Measurements from ENCODE around the gene SPON1.
"Not testable (repeated sequence)": the region's sequence is repeated elsewhere in the genome, so short reads cannot be mapped to it uniquely, and the experiment has no call there.

SPON1 gene

GRCh38 chr11:14144934-14145333 lies 182.4 kb downstream of the SPON1 start:
- Histone ChIP-seq H3K27me3 (ENCODE audit: control insufficient read depth, insufficient read depth, low read length) (no peaks in the 10 kb centered on the region), H3K36me3 (ENCODE audit: control insufficient read depth, insufficient read depth, low read length) (no peaks in the 10 kb centered on the region), H3K9me3 (ENCODE audit: control insufficient read depth, insufficient read depth, low read length) (no peaks in the 10 kb centered on the region), H3K4me1 (ENCODE audit: control insufficient read depth, insufficient read depth, low read length) (no peaks in the 10 kb centered on the region), H3K9ac (ENCODE audit: low read depth, low read length) (no peak overlapping the region), H3K4me3 (ENCODE audit: low read depth, low read length) (no peak overlapping the region)

DNA sequence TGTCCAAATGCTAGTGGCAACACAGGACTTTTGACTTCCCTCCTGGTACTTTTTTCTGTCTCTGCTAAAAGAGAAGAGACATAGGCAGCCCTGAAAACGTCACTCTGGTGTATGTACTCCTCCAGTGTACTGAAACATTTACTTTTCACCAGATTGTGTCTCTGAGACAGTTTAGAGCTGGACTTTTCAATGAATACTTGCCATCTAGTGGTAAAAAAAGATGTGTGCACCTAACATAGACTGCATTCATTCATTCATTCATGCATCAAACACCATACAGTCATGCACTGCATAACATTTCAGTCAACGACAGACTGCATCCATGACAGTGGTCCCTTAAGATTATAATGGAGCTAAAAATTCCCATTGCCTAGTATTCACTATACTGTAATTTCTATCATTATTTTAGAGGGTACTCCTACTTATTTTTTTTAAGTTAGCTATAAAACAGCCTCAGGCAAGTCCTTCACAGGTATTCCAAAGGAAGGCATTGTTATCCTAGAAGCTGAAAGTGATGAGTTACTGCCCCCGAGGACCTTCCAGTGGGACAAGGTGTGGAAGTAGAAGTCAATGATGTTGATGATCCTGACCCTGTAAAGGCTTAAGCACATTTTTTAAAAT lies 186.2 kb downstream of the SPON1 start:
- no peaks in the 10 kb centered on the region for H3K27me3 ChIP-seq (ENCODE audit: control insufficient read depth, insufficient read depth, low read length)
- no peak overlapping the region for H3K4me3 ChIP-seq (ENCODE audit: low read depth, low read length)
- peaks cover 1% of the 10 kb centered on the region for H3K9me3 ChIP-seq (ENCODE audit: control insufficient read depth, insufficient read depth, low read length)
- no peak overlapping the region for H3K9ac ChIP-seq (ENCODE audit: low read depth, low read length)
- no peaks in the 10 kb centered on the region for H3K36me3 ChIP-seq (ENCODE audit: control insufficient read depth, insufficient read depth, low read length)
- H3K4me1 ChIP-seq (ENCODE audit: control insufficient read depth, insufficient read depth, low read length): no peaks in the 10 kb centered on the region

DNA sequence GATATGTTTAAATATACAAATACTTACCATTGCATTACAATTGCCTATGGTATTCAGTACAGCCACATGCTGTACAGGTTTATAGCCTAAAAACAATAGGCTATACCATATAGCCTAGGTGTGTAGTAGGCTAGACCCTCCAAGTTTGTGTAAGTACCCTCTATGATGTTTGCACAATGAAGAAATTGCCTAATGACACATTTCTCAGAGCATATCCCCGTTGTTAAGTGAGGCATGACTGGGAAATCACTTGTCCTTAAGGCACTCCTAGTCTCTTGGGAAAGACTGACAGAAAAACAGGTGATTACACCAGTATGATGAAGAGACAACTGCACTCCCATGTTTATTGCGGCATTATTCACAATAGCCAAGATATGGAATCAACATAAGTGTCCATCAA lies 187.2 kb downstream of the SPON1 start:
- H3K4me3 ChIP-seq (ENCODE audit: low read depth, low read length): no peak overlapping the region
- H3K9ac ChIP-seq (ENCODE audit: low read depth, low read length): no peak overlapping the region
- H3K27me3 ChIP-seq (ENCODE audit: control insufficient read depth, insufficient read depth, low read length): no peaks in the 10 kb centered on the region
- H3K36me3 ChIP-seq (ENCODE audit: control insufficient read depth, insufficient read depth, low read length): peaks cover 2% of the 10 kb centered on the region
- H3K9me3 ChIP-seq (ENCODE audit: control insufficient read depth, insufficient read depth, low read length): peaks cover 3% of the 10 kb centered on the region
- no peaks in the 10 kb centered on the region for H3K4me1 ChIP-seq (ENCODE audit: control insufficient read depth, insufficient read depth, low read length)

DNA sequence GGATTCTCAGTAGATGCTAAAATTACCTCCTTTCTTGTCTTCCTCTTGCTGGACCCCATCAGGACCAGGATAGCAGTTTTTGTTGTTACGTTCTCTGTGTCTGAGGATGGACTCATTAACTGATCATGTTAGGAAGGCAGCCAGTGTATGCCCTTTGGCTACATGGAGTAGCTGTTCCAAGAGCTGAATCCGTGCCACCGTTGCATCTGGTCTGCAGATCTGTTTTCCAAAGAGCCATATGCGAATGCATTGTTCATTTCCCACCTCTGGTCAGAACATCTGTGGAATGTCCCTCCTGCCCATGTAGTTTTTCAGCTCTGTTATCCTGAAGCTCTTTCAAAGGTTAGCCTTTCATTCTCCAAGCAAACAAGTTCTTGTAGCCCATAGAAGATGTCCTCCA lies 188.4 kb downstream of the SPON1 start:
- H3K4me3 ChIP-seq (ENCODE audit: low read depth, low read length): no peak overlapping the region
- no peak overlapping the region for H3K9ac ChIP-seq (ENCODE audit: low read depth, low read length)
- H3K27me3 ChIP-seq (ENCODE audit: control insufficient read depth, insufficient read depth, low read length): no peaks in the 10 kb centered on the region
- peaks cover 2% of the 10 kb centered on the region for H3K36me3 ChIP-seq (ENCODE audit: control insufficient read depth, insufficient read depth, low read length)
- no peaks in the 10 kb centered on the region for H3K4me1 ChIP-seq (ENCODE audit: control insufficient read depth, insufficient read depth, low read length)
- peaks cover 3% of the 10 kb centered on the region for H3K9me3 ChIP-seq (ENCODE audit: control insufficient read depth, insufficient read depth, low read length)

DNA sequence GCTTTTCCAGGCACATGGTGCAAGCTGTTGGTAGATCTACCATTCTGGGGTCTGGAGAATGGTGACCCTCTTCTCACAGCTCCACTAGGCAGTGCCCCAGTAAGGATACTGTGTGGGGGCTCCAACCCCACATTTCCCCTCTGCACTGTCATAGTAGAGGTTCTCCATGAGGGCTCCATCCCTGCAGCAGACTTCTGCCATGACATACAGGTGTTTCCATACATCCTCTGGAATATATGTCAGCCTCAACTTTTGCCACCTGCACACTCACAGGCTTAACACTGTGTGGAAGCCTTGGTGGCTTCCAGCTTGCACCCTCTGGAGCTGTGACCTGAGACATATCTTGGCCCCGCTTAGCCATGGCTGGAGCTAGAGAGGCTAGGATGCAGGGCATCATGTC lies 191.6 kb downstream of the SPON1 start:
- H3K27me3 ChIP-seq (ENCODE audit: control insufficient read depth, insufficient read depth, low read length); H3K4me1 ChIP-seq (ENCODE audit: control insufficient read depth, insufficient read depth, low read length); H3K4me3 ChIP-seq (ENCODE audit: low read depth, low read length); H3K9me3 ChIP-seq (ENCODE audit: control insufficient read depth, insufficient read depth, low read length); H3K9ac ChIP-seq (ENCODE audit: low read depth, low read length); H3K36me3 ChIP-seq (ENCODE audit: control insufficient read depth, insufficient read depth, low read length): not testable (repeated sequence)

GRCh38 chr11:14158393-14158792 lies 195.9 kb downstream of the SPON1 start:
- H3K9me3 ChIP-seq (ENCODE audit: control insufficient read depth, insufficient read depth, low read length): peaks cover 3% of the 10 kb centered on the region
- no peak overlapping the region for H3K9ac ChIP-seq (ENCODE audit: low read depth, low read length)
- no peaks in the 10 kb centered on the region for H3K27me3 ChIP-seq (ENCODE audit: control insufficient read depth, insufficient read depth, low read length)
- no peaks in the 10 kb centered on the region for H3K4me1 ChIP-seq (ENCODE audit: control insufficient read depth, insufficient read depth, low read length)
- peaks cover 2% of the 10 kb centered on the region for H3K36me3 ChIP-seq (ENCODE audit: control insufficient read depth, insufficient read depth, low read length)
- H3K4me3 ChIP-seq (ENCODE audit: low read depth, low read length): no peak overlapping the region

GRCh38 chr11:14163576-14163975 lies 201.1 kb downstream of the SPON1 start:
- no peaks in the 10 kb centered on the region for H3K9me3 ChIP-seq (ENCODE audit: control insufficient read depth, insufficient read depth, low read length)
- H3K9ac ChIP-seq (ENCODE audit: low read depth, low read length): no peak overlapping the region
- H3K4me1 ChIP-seq (ENCODE audit: control insufficient read depth, insufficient read depth, low read length): no peaks in the 10 kb centered on the region
- H3K27me3 ChIP-seq (ENCODE audit: control insufficient read depth, insufficient read depth, low read length): no peaks in the 10 kb centered on the region
- no peaks in the 10 kb centered on the region for H3K36me3 ChIP-seq (ENCODE audit: control insufficient read depth, insufficient read depth, low read length)
- no peak overlapping the region for H3K4me3 ChIP-seq (ENCODE audit: low read depth, low read length)

DNA sequence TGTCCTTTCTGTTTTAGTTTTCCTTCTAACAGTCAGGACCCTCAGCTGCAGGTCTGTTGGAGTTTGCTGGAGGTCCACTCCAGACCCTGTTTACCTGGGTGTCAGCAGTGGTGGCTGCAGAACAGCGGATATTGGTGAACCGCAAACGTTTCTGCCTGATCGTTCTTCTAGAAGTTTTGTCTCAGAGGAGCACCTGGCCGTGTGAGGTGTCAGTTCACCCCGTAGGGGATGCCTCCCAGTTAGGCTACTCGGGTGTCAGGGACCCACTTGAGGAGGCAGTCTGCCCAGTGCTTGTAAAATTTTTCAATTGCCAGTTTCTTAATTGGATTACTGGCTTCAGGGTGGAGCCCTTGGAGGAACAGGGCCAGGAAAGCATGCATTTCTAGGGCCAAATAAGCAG lies 211.2 kb downstream of the SPON1 start:
- H3K4me1 ChIP-seq (ENCODE audit: control insufficient read depth, insufficient read depth, low read length); H3K36me3 ChIP-seq (ENCODE audit: control insufficient read depth, insufficient read depth, low read length); H3K4me3 ChIP-seq (ENCODE audit: low read depth, low read length); H3K9ac ChIP-seq (ENCODE audit: low read depth, low read length); H3K9me3 ChIP-seq (ENCODE audit: control insufficient read depth, insufficient read depth, low read length); H3K27me3 ChIP-seq (ENCODE audit: control insufficient read depth, insufficient read depth, low read length): not testable (repeated sequence)

- H3K9me3 ChIP-seq (ENCODE audit: control insufficient read depth, insufficient read depth, low read length): no peaks in the 10 kb centered on the region
- H3K27me3 ChIP-seq (ENCODE audit: control insufficient read depth, insufficient read depth, low read length): no peaks in the 10 kb centered on the region
- no peaks in the 10 kb centered on the region for H3K36me3 ChIP-seq (ENCODE audit: control insufficient read depth, insufficient read depth, low read length)
- no peak overlapping the region for H3K4me3 ChIP-seq (ENCODE audit: low read depth, low read length)
- H3K9ac ChIP-seq (ENCODE audit: low read depth, low read length): no peak overlapping the region
- peaks cover 16% of the 10 kb centered on the region for H3K4me1 ChIP-seq (ENCODE audit: control insufficient read depth, insufficient read depth, low read length)
These were observed 216.7 kb downstream of the SPON1 start for GRCh38 chr11:14179116-14179820.

DNA sequence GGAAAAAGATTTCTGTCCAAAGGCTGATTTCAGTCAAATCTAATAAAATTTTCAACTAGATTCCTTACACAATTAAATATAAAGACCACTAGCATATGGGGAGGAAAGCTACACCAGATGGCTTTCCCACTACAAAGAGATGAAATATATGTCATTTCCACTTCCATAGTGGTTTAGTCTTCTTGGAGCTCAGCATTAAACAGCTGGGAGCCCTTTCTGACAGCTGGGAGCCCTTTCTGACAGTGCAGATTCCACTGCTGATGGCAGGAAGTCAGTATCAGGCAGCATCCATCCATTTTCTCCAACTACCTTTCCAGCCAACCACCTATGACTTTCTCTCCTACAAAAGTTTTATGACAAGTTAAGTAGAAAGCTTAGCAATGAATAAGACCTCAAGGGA lies 218.6 kb downstream of the SPON1 start:
- no peak overlapping the region for H3K9ac ChIP-seq (ENCODE audit: low read depth, low read length)
- no peak overlapping the region for H3K4me3 ChIP-seq (ENCODE audit: low read depth, low read length)
- peaks cover 16% of the 10 kb centered on the region for H3K4me1 ChIP-seq (ENCODE audit: control insufficient read depth, insufficient read depth, low read length)
- no peaks in the 10 kb centered on the region for H3K36me3 ChIP-seq (ENCODE audit: control insufficient read depth, insufficient read depth, low read length)
- no peaks in the 10 kb centered on the region for H3K27me3 ChIP-seq (ENCODE audit: control insufficient read depth, insufficient read depth, low read length)
- H3K9me3 ChIP-seq (ENCODE audit: control insufficient read depth, insufficient read depth, low read length): no peaks in the 10 kb centered on the region

GRCh38 chr11:14182833-14183364 lies 220.4 kb downstream of the SPON1 start:
- Histone ChIP-seq H3K36me3 (ENCODE audit: control insufficient read depth, insufficient read depth, low read length) (no peaks in the 10 kb centered on the region), H3K4me1 (ENCODE audit: control insufficient read depth, insufficient read depth, low read length) (peaks cover 16% of the 10 kb centered on the region), H3K9ac (ENCODE audit: low read depth, low read length) (no peak overlapping the region), H3K27me3 (ENCODE audit: control insufficient read depth, insufficient read depth, low read length) (no peaks in the 10 kb centered on the region), H3K9me3 (ENCODE audit: control insufficient read depth, insufficient read depth, low read length) (no peaks in the 10 kb centered on the region), H3K4me3 (ENCODE audit: low read depth, low read length) (no peak overlapping the region)
